Endodermal cell (in vitro differentiated cells): ENCODE data around the gene DCPS. TPM values are rescaled to one million over a fixed set of nuclear protein-coding genes. Genes with fewer than 3 reads are reported as not detected.

Experiments used
- DNase-seq: peaks from one replicate; pipeline ENCODE4 v3.0.0-alpha.2; 2017
- H3K27ac ChIP-seq: 2 replicates; pipeline ENCODE4 v1.5.1; 2013; ENCODE audit warnings: mild to moderate bottlenecking, low read depth, low read length, moderate library complexity
- H3K27me3 ChIP-seq: 2 replicates; pipeline ENCODE4 v1.6.1; 2013; ENCODE audit warnings: mild to moderate bottlenecking, low read length, moderate library complexity; ENCODE audit not compliant: insufficient read depth, control insufficient read depth, poor library complexity, severe bottlenecking
- H3K36me3 ChIP-seq: 2 replicates; pipeline ENCODE4 v1.7.0; 2013; ENCODE audit warnings: mild to moderate bottlenecking, low read length, moderate library complexity; ENCODE audit not compliant: control insufficient read depth, insufficient read depth
- H3K4me1 ChIP-seq: one replicate; pipeline ENCODE4 v1.7.0; 2013; ENCODE audit warnings: low read length; ENCODE audit not compliant: control insufficient read depth, insufficient read depth
- H3K4me3 ChIP-seq: 2 replicates; pipeline ENCODE4 v1.5.1; 2013; ENCODE audit warnings: mild to moderate bottlenecking, low read length, moderate library complexity
- H3K9ac ChIP-seq: 2 replicates; pipeline ENCODE4 v1.6.1; 2013; ENCODE audit warnings: mild to moderate bottlenecking, low read length, moderate library complexity; ENCODE audit not compliant: poor library complexity, severe bottlenecking; ENCODE audit errors: extremely low read depth
- H3K9me3 ChIP-seq: 2 replicates; pipeline ENCODE4 v1.6.1; 2013; ENCODE audit warnings: mild to moderate bottlenecking, low read length, moderate library complexity; ENCODE audit not compliant: control insufficient read depth
- H3K27ac Mint-ChIP-seq: 2 replicates; pipeline ENCODE4 v1.8.0; 2020; ENCODE audit warnings: mixed read lengths
- H3K27me3 Mint-ChIP-seq: 2 replicates; pipeline ENCODE4 v1.8.0; 2021; ENCODE audit warnings: mild to moderate bottlenecking, mixed read lengths; ENCODE audit not compliant: insufficient read depth
- H3K36me3 Mint-ChIP-seq: 2 replicates; pipeline ENCODE4 v1.8.0; 2020; ENCODE audit warnings: low read depth, mixed read lengths
- H3K4me1 Mint-ChIP-seq: 2 replicates; pipeline ENCODE4 v1.8.0; 2020; ENCODE audit warnings: mixed read lengths
- H3K4me3 Mint-ChIP-seq: 2 replicates; pipeline ENCODE4 v1.8.0; 2020; ENCODE audit warnings: mild to moderate bottlenecking, moderate library complexity, mixed read lengths
- H3K9me3 Mint-ChIP-seq: 2 replicates; pipeline ENCODE4 v1.8.0; 2020; ENCODE audit warnings: mild to moderate bottlenecking, mixed read lengths
- WGBS, 2 experiments: methylation state at CpG; one replicate each; pipeline versions ENCODE4 v1.1.5 to v1.1.7; 2013; ENCODE audit warnings: missing lambda C conversion rate in 2 of 2, mixed read lengths in 1 of 2; ENCODE audit not compliant: insufficient coverage in 1 of 2, insufficient read length in 1 of 2; 5-methylcytosine and 5-hydroxymethylcytosine counted together
- total RNA-seq, 2 donors: library from RNA; stranded (reverse); fragmentation: NEBNext Ultra II Directional in 1 of 2; extraction: Animal tissue kit (Norgen Biotek cat#: 25700) in 1 of 2; gene quantifications; 2 replicates in 1 of 2; 3 replicates in 1 of 2; pipeline ENCODE4 v1.2.1, GENCODE V29; 2021
- TF ChIP-seq, protein P1 (sequence below): fragments of 200-600 bp; sonication (generic); conservative IDR thresholded peaks from 2 replicates; pipeline ENCODE4 v1.5.0; 2021; ENCODE audit warnings: antibody characterized with exemption, mild to moderate bottlenecking

The DCPS gene
- total RNA-seq, 2 donors from 2014 or later = 19.0 to 22.6 TPM

DNA sequence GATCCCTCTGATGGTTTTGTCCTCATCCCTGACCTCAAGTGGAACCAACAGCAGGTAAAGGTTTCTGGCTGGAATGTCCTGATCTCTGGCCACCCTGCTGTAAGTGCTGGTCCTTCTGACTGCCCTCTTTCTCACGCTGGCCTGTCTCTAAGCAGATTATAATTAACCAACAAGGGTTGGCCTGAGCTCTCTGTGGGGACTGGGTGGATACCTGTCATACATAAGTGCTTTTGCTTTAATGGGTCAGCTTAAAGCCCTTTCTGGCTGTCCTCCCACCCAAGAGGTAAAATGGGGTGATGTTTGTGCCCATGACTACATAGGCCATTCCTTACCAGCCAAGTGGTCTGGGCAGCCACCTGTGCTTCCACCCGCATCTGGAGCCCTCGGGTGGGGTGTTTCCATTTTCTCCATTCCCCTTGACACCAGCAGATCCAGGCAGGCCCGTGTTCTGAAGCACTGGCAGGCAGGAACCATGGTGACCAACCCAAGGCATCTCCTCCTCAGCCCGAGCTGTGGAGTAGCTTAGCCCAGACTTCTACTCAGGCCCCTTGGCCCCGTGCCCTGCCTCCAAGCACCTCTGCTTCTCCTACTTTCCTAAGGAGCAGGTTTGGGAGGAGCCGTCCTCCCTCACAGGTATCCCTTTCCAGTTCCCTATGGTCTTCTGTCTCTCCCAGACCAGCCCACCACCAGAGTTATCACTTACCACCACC lies 34.6 kb downstream of the DCPS start:
- Histone ChIP-seq H3K4me1 (no peaks in the 10 kb centered on the region), H3K4me3 (no peak overlapping the region), H3K27me3 (no peaks in the 10 kb centered on the region), H3K36me3 (peaks cover 3% of the 10 kb centered on the region), H3K27ac (no peak overlapping the region), H3K9ac (no peak overlapping the region), H3K9me3 (no peaks in the 10 kb centered on the region)
- no peaks in the 10 kb centered on the region for H3K27me3 Mint-ChIP-seq
- H3K27ac Mint-ChIP-seq = no peak overlapping the region
- H3K36me3 Mint-ChIP-seq = peaks cover 36% of the 10 kb centered on the region
- DNase-seq = no peak
- peaks cover 7% of the 10 kb centered on the region for H3K4me1 Mint-ChIP-seq
- no peak overlapping the region for H3K4me3 Mint-ChIP-seq
- TF ChIP-seq, protein P1, sequence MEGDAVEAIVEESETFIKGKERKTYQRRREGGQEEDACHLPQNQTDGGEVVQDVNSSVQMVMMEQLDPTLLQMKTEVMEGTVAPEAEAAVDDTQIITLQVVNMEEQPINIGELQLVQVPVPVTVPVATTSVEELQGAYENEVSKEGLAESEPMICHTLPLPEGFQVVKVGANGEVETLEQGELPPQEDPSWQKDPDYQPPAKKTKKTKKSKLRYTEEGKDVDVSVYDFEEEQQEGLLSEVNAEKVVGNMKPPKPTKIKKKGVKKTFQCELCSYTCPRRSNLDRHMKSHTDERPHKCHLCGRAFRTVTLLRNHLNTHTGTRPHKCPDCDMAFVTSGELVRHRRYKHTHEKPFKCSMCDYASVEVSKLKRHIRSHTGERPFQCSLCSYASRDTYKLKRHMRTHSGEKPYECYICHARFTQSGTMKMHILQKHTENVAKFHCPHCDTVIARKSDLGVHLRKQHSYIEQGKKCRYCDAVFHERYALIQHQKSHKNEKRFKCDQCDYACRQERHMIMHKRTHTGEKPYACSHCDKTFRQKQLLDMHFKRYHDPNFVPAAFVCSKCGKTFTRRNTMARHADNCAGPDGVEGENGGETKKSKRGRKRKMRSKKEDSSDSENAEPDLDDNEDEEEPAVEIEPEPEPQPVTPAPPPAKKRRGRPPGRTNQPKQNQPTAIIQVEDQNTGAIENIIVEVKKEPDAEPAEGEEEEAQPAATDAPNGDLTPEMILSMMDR = no peak
- WGBS, 2 experiments = 92 to 95% methylated on average over 3 to 7 of the region's 7 CpGs
- no peaks in the 10 kb centered on the region for H3K9me3 Mint-ChIP-seq

DNA sequence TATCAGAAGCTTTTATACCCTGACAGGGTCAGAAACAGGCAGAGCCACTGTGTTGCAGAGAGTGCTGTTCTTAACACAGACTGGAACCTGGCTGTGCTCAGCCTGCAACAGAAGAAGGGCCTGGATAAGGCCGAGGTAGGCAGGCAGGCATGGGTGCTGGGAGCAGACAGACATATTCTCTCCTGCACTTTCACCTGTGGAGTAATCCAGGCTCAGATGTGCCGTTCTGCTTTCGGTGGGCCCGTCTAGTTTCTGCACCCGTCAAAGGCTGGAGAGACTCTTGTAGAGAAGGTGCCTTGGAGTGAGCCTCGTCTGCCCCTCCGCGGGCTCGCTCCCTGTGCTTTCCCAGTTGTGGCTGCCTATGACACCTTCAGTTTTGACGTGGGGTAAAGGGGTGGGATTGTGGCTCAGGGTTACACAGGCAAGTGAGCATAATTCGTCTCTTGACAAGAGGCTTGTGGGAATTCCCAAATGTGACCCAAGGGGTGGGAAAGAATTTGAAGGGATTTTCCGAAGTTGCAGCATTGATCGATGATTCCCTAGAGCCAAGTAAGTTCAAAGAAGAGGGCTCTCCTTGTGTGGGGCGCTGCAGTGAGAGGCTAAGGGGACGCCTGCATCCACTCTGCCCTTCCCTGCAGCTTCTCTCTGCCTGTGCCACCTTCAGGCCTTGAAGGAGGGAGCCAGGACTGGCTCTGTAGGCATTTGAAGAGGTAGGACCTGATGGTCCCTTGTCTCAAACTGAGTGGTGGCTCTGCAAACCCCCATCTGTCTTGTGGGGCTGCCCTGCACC lies 35.4 kb downstream of the DCPS start:
- H3K36me3 Mint-ChIP-seq = peaks cover 39% of the 10 kb centered on the region
- no peak overlapping the region for H3K4me3 Mint-ChIP-seq
- no peaks in the 10 kb centered on the region for H3K27me3 Mint-ChIP-seq
- no peak for DNase-seq
- Histone ChIP-seq H3K4me1 (no peaks in the 10 kb centered on the region), H3K36me3 (peaks cover 3% of the 10 kb centered on the region), H3K27me3 (no peaks in the 10 kb centered on the region), H3K9me3 (no peaks in the 10 kb centered on the region), H3K9ac (no peak overlapping the region), H3K27ac (no peak overlapping the region), H3K4me3 (no peak overlapping the region)
- H3K27ac Mint-ChIP-seq = no peak overlapping the region
- peaks cover 9% of the 10 kb centered on the region for H3K4me1 Mint-ChIP-seq
- H3K9me3 Mint-ChIP-seq = no peaks in the 10 kb centered on the region
- TF ChIP-seq, protein P1 = no peak
- WGBS, 2 experiments = 90 to 93% methylated on average over 8 to 15 of the region's 15 CpGs

DNA sequence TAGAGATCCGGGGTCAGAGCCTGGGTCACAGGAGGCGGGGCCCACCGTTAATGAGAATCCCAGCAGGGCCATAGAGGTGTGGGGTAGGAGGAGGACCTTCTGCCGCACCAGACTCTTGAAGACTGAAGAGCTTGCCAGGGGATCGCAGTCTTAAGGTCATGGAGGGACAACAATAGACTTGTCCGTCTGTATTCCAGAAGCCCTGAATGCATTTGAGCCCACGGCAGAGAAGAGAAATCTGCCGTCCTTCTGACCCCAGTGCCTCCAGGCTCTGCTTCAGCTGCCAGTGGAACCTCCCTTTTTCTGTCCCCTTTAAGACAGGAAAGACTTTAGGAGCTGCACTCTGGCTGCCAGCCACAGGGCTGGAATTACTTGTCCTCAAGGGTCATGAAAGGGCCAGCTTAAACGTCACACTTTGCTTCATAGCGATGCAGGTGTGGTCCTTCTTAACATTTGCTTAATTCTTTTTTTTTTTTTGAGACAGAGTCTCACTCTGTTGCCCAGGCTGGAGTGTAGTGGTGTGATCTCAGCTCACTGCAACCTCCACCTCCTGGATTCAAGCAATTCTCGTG lies 36.1 kb downstream of the DCPS start:
- Mint-ChIP-seq H3K27ac (no peak overlapping the region), H3K36me3 (peaks cover 34% of the 10 kb centered on the region), H3K4me3 (no peak overlapping the region), H3K27me3 (no peaks in the 10 kb centered on the region), H3K9me3 (no peaks in the 10 kb centered on the region), H3K4me1 (peaks cover 15% of the 10 kb centered on the region)
- H3K4me1 ChIP-seq = peaks cover 5% of the 10 kb centered on the region
- no peaks in the 10 kb centered on the region for H3K9me3 ChIP-seq
- peaks cover 3% of the 10 kb centered on the region for H3K36me3 ChIP-seq
- H3K27me3 ChIP-seq = no peaks in the 10 kb centered on the region
- TF ChIP-seq, protein P1 = no peak
- H3K4me3 ChIP-seq = no peak overlapping the region
- no peak overlapping the region for H3K27ac ChIP-seq
- no peak overlapping the region for H3K9ac ChIP-seq
- 87% methylated on average over 8 to 11 of the region's 11 CpGs for WGBS, 2 experiments
- no peak for DNase-seq
